Neural progenitor cell (in vitro differentiated cells): ENCODE data around the gene CPHXL. TPM values are rescaled to one million over a fixed set of nuclear protein-coding genes. Genes with fewer than 3 reads are reported as not detected.
A peak's percentile ranks its signal among the peaks of the same experiment; 100 is the strongest.

Source experiments
- DNase-seq: peaks from one replicate; pipeline ENCODE4 v3.0.0-alpha.2; 2016; ENCODE audit warnings: low spot score
- H2AFZ ChIP-seq: fragments of 200-600 bp; sonication (generic); replicated peaks from 2 replicates; pipeline ENCODE4 v1.6.1; 2016; ENCODE audit warnings: antibody characterized with exemption
- H3F3A ChIP-seq: fragments of 200-600 bp; sonication (generic); 2 replicates; pipeline ENCODE4 v1.6.1; 2016; ENCODE audit warnings: antibody characterized with exemption, low read depth
- H3K27ac ChIP-seq: fragments of 200-600 bp; sonication (generic); 2 replicates; pipeline ENCODE4 v1.5.1; 2016; ENCODE audit warnings: mild to moderate bottlenecking
- H3K27me3 ChIP-seq: fragments of 200-600 bp; sonication (generic); 2 replicates; pipeline ENCODE4 v1.6.1; 2016; ENCODE audit warnings: mild to moderate bottlenecking, moderate library complexity
- H3K36me3 ChIP-seq: fragments of 200-600 bp; sonication (generic); 2 replicates; pipeline ENCODE4 v1.5.1; 2016
- H3K4me1 ChIP-seq: fragments of 200-600 bp; sonication (generic); 2 replicates; pipeline ENCODE4 v1.6.1; 2016; ENCODE audit warnings: mixed run types
- H3K4me2 ChIP-seq: fragments of 200-600 bp; sonication (generic); 2 replicates; pipeline ENCODE4 v1.6.1; 2016
- H3K4me3 ChIP-seq: fragments of 200-600 bp; sonication (generic); 2 replicates; pipeline ENCODE4 v1.5.1; 2016
- H3K79me2 ChIP-seq: fragments of 200-600 bp; sonication (generic); 2 replicates; pipeline ENCODE4 v1.6.1; 2016; ENCODE audit warnings: low read depth
- H3K9ac ChIP-seq: fragments of 200-600 bp; sonication (generic); 2 replicates; pipeline ENCODE4 v1.6.1; 2016
- H3K9me3 ChIP-seq: fragments of 200-600 bp; sonication (generic); 2 replicates; pipeline ENCODE4 v1.5.1; 2016; ENCODE audit warnings: low read depth
- H4K20me1 ChIP-seq: fragments of 200-600 bp; sonication (generic); 2 replicates; pipeline ENCODE4 v1.6.1; 2016; ENCODE audit warnings: low read depth
- H3K27ac Mint-ChIP-seq: 3 replicates; pipeline ENCODE4 v1.8.0; 2021; ENCODE audit warnings: mixed read lengths
- H3K27me3 Mint-ChIP-seq: 2 replicates; pipeline ENCODE4 v1.8.0; 2022; ENCODE audit warnings: low read depth, mild to moderate bottlenecking, inconsistent platforms, moderate library complexity, mixed read lengths; ENCODE audit not compliant: insufficient read depth
- H3K36me3 Mint-ChIP-seq: 3 replicates; pipeline ENCODE4 v1.8.0; 2021; ENCODE audit warnings: mixed read lengths
- H3K4me1 Mint-ChIP-seq: 3 replicates; pipeline ENCODE4 v1.8.0; 2021; ENCODE audit warnings: mixed read lengths
- H3K4me3 Mint-ChIP-seq: 3 replicates; pipeline ENCODE4 v1.8.0; 2021; ENCODE audit warnings: mild to moderate bottlenecking, moderate library complexity, mixed read lengths
- H3K9me3 Mint-ChIP-seq: 3 replicates; pipeline ENCODE4 v1.8.0; 2020; ENCODE audit warnings: mixed read lengths
- EZH2 ChIP-seq: fragments of 200-600 bp; sonication (generic); IDR thresholded peaks from 2 replicates; pipeline ENCODE4 v1.6.1; 2017; ENCODE audit warnings: antibody characterized with exemption, mild to moderate bottlenecking, moderate library complexity
- EZH2phosphoT487 ChIP-seq: fragments of 200-600 bp; sonication (generic); IDR thresholded peaks from 2 replicates; pipeline ENCODE4 v1.6.1; 2017; ENCODE audit warnings: antibody characterized with exemption
- total RNA-seq: library from RNA; depleted of rRNA; stranded (reverse); fragments of >200 nt; gene quantifications from 2 replicates; pipeline ENCODE4 v1.2.3, GENCODE V29; 2015; ENCODE audit warnings: low replicate concordance
- TF ChIP-seq, protein P1 (sequence below): fragments of 200-600 bp; sonication (generic); IDR thresholded peaks from 2 replicates; pipeline ENCODE4 v1.5.1; 2017; ENCODE audit warnings: antibody characterized with exemption, mild to moderate bottlenecking

The CPHXL gene
- total RNA-seq, 1 donor from 2014 or later = not detected

DNA sequence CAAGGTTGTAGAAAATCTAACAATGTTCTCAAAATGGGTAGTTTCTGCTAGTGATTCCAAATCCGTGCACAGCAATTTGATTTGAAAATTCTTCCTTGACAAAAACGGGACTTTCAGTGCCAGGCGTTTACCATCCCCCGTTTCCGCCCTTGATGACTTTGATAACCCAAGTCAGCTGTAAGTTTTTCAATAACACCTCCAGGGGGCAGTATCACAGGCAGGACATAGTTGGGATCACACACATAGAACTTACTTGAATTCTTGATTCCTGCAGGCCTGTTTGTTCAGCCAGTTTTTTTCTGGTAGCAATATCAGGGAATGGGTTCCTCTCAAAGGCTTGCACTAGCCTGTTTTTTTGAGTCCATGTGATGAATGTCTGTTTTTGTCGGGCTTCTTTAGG lies 30.6 kb downstream of the CPHXL start:
- H3K27ac ChIP-seq = no peak overlapping the region
- no peak overlapping the region for H3K9ac ChIP-seq
- H3K79me2 ChIP-seq = no peaks in the 10 kb centered on the region
- H3K36me3 ChIP-seq = no peaks in the 10 kb centered on the region
- Mint-ChIP-seq H3K4me1 (no peaks in the 10 kb centered on the region), H3K9me3 (peaks cover under 1% of the 10 kb centered on the region), H3K4me3 (no peak overlapping the region), H3K27ac (no peak overlapping the region), H3K27me3 (peaks cover 3% of the 10 kb centered on the region), H3K36me3 (no peaks in the 10 kb centered on the region)
- no peaks in the 10 kb centered on the region for H4K20me1 ChIP-seq
- no peak overlapping the region for H2AFZ ChIP-seq
- TF ChIP-seq EZH2 = no peak
- TF ChIP-seq, protein P1, sequence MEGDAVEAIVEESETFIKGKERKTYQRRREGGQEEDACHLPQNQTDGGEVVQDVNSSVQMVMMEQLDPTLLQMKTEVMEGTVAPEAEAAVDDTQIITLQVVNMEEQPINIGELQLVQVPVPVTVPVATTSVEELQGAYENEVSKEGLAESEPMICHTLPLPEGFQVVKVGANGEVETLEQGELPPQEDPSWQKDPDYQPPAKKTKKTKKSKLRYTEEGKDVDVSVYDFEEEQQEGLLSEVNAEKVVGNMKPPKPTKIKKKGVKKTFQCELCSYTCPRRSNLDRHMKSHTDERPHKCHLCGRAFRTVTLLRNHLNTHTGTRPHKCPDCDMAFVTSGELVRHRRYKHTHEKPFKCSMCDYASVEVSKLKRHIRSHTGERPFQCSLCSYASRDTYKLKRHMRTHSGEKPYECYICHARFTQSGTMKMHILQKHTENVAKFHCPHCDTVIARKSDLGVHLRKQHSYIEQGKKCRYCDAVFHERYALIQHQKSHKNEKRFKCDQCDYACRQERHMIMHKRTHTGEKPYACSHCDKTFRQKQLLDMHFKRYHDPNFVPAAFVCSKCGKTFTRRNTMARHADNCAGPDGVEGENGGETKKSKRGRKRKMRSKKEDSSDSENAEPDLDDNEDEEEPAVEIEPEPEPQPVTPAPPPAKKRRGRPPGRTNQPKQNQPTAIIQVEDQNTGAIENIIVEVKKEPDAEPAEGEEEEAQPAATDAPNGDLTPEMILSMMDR = peak; percentile 42
- no peak overlapping the region for H3K4me3 ChIP-seq
- H3K27me3 ChIP-seq = no peaks in the 10 kb centered on the region
- H3K4me1 ChIP-seq = no peaks in the 10 kb centered on the region
- H3F3A ChIP-seq = no peaks in the 10 kb centered on the region
- DNase-seq = peak; percentile 23
- no peak overlapping the region for H3K4me2 ChIP-seq
- no peaks in the 10 kb centered on the region for H3K9me3 ChIP-seq

DNA sequence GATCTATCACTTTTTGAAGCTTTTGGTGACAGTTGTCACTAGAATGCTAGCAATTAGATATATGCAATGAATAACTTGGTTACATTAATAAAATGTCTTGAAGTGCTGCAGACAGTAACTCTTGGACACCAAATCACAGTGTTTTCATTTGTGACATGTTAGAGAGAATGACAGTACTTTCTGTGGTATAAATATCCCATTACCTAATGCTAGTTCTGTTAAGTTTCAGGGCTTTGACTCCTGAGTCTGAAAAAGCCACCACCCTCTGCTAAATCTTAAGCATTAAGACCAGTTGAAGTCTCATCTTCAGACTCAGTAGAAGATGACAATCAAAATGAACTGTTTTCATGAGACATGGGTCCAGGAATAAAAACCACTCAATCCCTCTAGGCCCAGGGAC lies 38.9 kb downstream of the CPHXL start:
- peaks cover 5% of the 10 kb centered on the region for H3K27me3 Mint-ChIP-seq

DNA sequence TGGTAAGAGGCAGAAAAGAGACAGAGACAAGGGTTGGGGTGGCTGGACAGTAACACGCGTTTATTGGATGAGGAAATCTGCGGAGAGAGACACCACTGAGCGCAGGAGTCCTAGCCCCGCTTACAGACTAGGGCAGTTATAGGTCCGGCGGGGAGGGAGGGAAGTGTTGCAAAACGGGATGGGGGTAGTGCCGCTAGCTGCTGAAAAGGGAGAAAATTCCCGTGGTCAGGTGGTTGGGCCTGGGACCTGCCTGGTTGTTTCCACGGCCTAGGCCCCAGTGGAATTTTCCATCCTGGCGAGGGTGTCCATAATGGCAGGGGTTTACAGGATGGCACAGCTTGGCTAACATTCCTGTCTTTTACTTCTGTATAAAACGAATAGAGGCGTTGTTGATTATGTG lies 44.0 kb downstream of the CPHXL start:
- H3K9ac ChIP-seq = no peak overlapping the region
- TF ChIP-seq EZH2 (no peak), EZH2phosphoT487 (no peak)
- TF ChIP-seq, protein P1 = no peak
- Mint-ChIP-seq H3K4me3 (no peak overlapping the region), H3K4me1 (no peaks in the 10 kb centered on the region), H3K27ac (no peak overlapping the region), H3K36me3 (peaks cover 3% of the 10 kb centered on the region), H3K9me3 (peaks cover 28% of the 10 kb centered on the region), H3K27me3 (peaks cover 2% of the 10 kb centered on the region)
- H3K4me1 ChIP-seq = no peaks in the 10 kb centered on the region
- DNase-seq = no peak
- no peaks in the 10 kb centered on the region for H3K79me2 ChIP-seq
- H3K9me3 ChIP-seq = peaks cover 14% of the 10 kb centered on the region
- H3K36me3 ChIP-seq = no peaks in the 10 kb centered on the region
- no peak overlapping the region for H2AFZ ChIP-seq
- no peaks in the 10 kb centered on the region for H3K27me3 ChIP-seq
- H4K20me1 ChIP-seq = no peaks in the 10 kb centered on the region
- no peak overlapping the region for H3K4me2 ChIP-seq
- no peak overlapping the region for H3K4me3 ChIP-seq
- no peak overlapping the region for H3K27ac ChIP-seq
- no peaks in the 10 kb centered on the region for H3F3A ChIP-seq

More for the DNA sequence above, 38.9 kb downstream of the CPHXL start:
- H3K9ac ChIP-seq = no peak overlapping the region
- H3K27ac ChIP-seq = no peak overlapping the region
- no peaks in the 10 kb centered on the region for H3K27me3 ChIP-seq
- H3K27ac Mint-ChIP-seq = no peak overlapping the region
- no peaks in the 10 kb centered on the region for H3F3A ChIP-seq
- no peaks in the 10 kb centered on the region for H3K79me2 ChIP-seq
- H3K4me1 ChIP-seq = no peaks in the 10 kb centered on the region
- H3K36me3 ChIP-seq = no peaks in the 10 kb centered on the region
- peaks cover 36% of the 10 kb centered on the region for H3K9me3 Mint-ChIP-seq
- H3K4me3 ChIP-seq = no peak overlapping the region
- DNase-seq = no peak
- no peak overlapping the region for H3K4me3 Mint-ChIP-seq
- H3K9me3 ChIP-seq = peaks cover 17% of the 10 kb centered on the region
- peaks cover 3% of the 10 kb centered on the region for H3K36me3 Mint-ChIP-seq
- H2AFZ ChIP-seq = no peak overlapping the region
- TF ChIP-seq EZH2phosphoT487 = no peak
- TF ChIP-seq EZH2 = no peak
- TF ChIP-seq, protein P1 = no peak
- H4K20me1 ChIP-seq = no peaks in the 10 kb centered on the region
- H3K4me2 ChIP-seq = no peak overlapping the region
- H3K4me1 Mint-ChIP-seq = no peaks in the 10 kb centered on the region

DNA sequence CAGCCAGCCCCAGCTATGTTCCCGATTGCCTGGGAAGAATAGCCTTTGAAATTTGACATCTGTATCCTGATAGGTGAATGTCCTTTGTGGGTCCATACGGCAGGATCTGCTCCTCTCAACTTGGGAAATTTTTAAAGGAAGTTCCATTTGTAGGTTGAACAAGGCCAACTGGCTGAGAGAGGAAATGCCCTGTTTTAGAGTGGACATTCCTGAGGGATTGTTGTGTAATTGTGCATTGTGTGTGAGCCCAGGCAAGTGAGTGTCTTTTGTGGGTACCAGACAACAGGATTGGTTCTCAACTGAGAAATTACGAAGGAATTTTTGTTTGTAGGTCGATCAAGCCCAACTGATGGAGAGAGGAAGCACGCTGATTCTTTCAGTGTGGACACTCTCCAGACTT lies 46.9 kb downstream of the CPHXL start:
- Histone ChIP-seq H3K4me3 (no peak overlapping the region), H3K4me2 (no peak overlapping the region), H4K20me1 (no peaks in the 10 kb centered on the region), H3F3A (no peaks in the 10 kb centered on the region), H3K27me3 (no peaks in the 10 kb centered on the region), H3K27ac (no peak overlapping the region), H3K9ac (no peak overlapping the region), H3K4me1 (no peaks in the 10 kb centered on the region), H2AFZ (no peak overlapping the region), H3K79me2 (no peaks in the 10 kb centered on the region), H3K36me3 (no peaks in the 10 kb centered on the region), H3K9me3 (no peaks in the 10 kb centered on the region)
- TF ChIP-seq EZH2phosphoT487 (no peak), EZH2 (no peak)
- TF ChIP-seq, protein P1 = no peak
- no peak overlapping the region for H3K4me3 Mint-ChIP-seq
- peaks cover 20% of the 10 kb centered on the region for H3K9me3 Mint-ChIP-seq
- H3K27ac Mint-ChIP-seq = no peak overlapping the region
- H3K27me3 Mint-ChIP-seq = peaks cover 2% of the 10 kb centered on the region
- no peaks in the 10 kb centered on the region for H3K4me1 Mint-ChIP-seq
- H3K36me3 Mint-ChIP-seq = peaks cover 3% of the 10 kb centered on the region
- DNase-seq = no peak
